ENCODE results near the gene FMR1. TPM values are rescaled to one million over a fixed set of nuclear protein-coding genes. Genes with fewer than 3 reads are reported as not detected.
A peak's percentile ranks its signal among the peaks of the same experiment; 100 is the strongest.

FMR1 gene
- total RNA-seq, 3 donors from 2014 or later (not counting 1 experiment from before 2014, with no cell fraction given), result 124 to 147 (median 127) TPM

- no peaks in the 10 kb centered on the region for H3K27me3 ChIP-seq (ENCODE audit: control insufficient read depth, insufficient read depth, low read length)
- no peak for TF ChIP-seq CTCF (IDR thresholded peaks at IDR 0.05)
- H3K27ac ChIP-seq (ENCODE audit: low read length), result no peak overlapping the region
- intact Hi-C loops (cut with micrococcal nuclease), result loop anchor here (10.0 kb wide), 1 partner anchor 1598 kb away; no protein-coding TSS in a partner anchor
- Mint-ChIP-seq H3K27me3 (ENCODE audit: low read depth in 2 of 2) (no peaks in the 10 kb centered on the region), H3K27ac (peak overlapping the region; percentile 87 to 92), H3K9me3 (no peaks in the 10 kb centered on the region), H3K36me3 (no peaks in the 10 kb centered on the region), H3K4me3 (no peak overlapping the region), H3K4me1 (peaks cover 51 to 55% of the 10 kb centered on the region in 2 donors)
- peaks cover 13% of the 10 kb centered on the region for H3K4me1 ChIP-seq (ENCODE audit: control insufficient read depth, insufficient read depth, low read length)
- H3K9me3 ChIP-seq (ENCODE audit: control insufficient read depth, insufficient read depth, low read length), result no peaks in the 10 kb centered on the region
- H3K4me3 ChIP-seq (ENCODE audit: low read length), result no peak overlapping the region
- no peaks in the 10 kb centered on the region for H3K36me3 ChIP-seq (ENCODE audit: control insufficient read depth, insufficient read depth, low read length)
- no peak for ATAC-seq
- no peak for DNase-seq
- 86% methylated on average over 3 of the region's 6 CpGs for WGBS (ENCODE audit: insufficient coverage)
These were observed 4.8 kb downstream of the FMR1 start for GRCh38 chrX:147916375-147916968.

- H3K4me3 Mint-ChIP-seq, result peak overlapping the region; percentile 32
- H3K9me3 Mint-ChIP-seq, result no peaks in the 10 kb centered on the region
- peak overlapping the region; percentile 87 to 92 for H3K27ac Mint-ChIP-seq
- Histone ChIP-seq H3K9me3 (ENCODE audit: control insufficient read depth, insufficient read depth, low read length) (no peaks in the 10 kb centered on the region), H3K4me3 (ENCODE audit: low read length) (no peak overlapping the region), H3K36me3 (ENCODE audit: control insufficient read depth, insufficient read depth, low read length) (no peaks in the 10 kb centered on the region), H3K27ac (ENCODE audit: low read length) (peak overlapping the region; percentile 67), H3K4me1 (ENCODE audit: control insufficient read depth, insufficient read depth, low read length) (peaks cover 11% of the 10 kb centered on the region), H3K27me3 (ENCODE audit: control insufficient read depth, insufficient read depth, low read length) (no peaks in the 10 kb centered on the region)
- peak; percentile 68 to 84 (median 81) for ATAC-seq
- peaks cover 48 to 50% of the 10 kb centered on the region in 2 donors for H3K4me1 Mint-ChIP-seq
- DNase-seq, result peak in 1 of 2 donors; percentile 74
- H3K36me3 Mint-ChIP-seq, result no peaks in the 10 kb centered on the region
- TF ChIP-seq CTCF (IDR thresholded peaks at IDR 0.05), result no peak
- intact Hi-C loops (cut with micrococcal nuclease), result loop anchor here (10.0 kb wide), 1 partner anchor 1597 kb away; no protein-coding TSS in a partner anchor
- no peaks in the 10 kb centered on the region for H3K27me3 Mint-ChIP-seq (ENCODE audit: low read depth in 2 of 2)
- 19% methylated on average over 6 of the region's 10 CpGs for WGBS (ENCODE audit: insufficient coverage)
These were observed 6.3 kb downstream of the FMR1 start for GRCh38 chrX:147917700-147918695.

GRCh38 chrX:147920161-147920666, 8.5 kb downstream of the FMR1 start:
- no peaks in the 10 kb centered on the region for H3K9me3 Mint-ChIP-seq
- no peak for ATAC-seq
- WGBS (ENCODE audit: insufficient coverage), result 100% methylated on average over 1 of the region's 3 CpGs
- no peaks in the 10 kb centered on the region for H3K27me3 Mint-ChIP-seq (ENCODE audit: low read depth in 2 of 2)
- no peaks in the 10 kb centered on the region for H3K36me3 ChIP-seq (ENCODE audit: control insufficient read depth, insufficient read depth, low read length)
- no peak overlapping the region for H3K4me3 Mint-ChIP-seq
- H3K4me1 ChIP-seq (ENCODE audit: control insufficient read depth, insufficient read depth, low read length), result peaks cover 11% of the 10 kb centered on the region
- H3K27me3 ChIP-seq (ENCODE audit: control insufficient read depth, insufficient read depth, low read length), result no peaks in the 10 kb centered on the region
- H3K27ac ChIP-seq (ENCODE audit: low read length), result no peak overlapping the region
- H3K9me3 ChIP-seq (ENCODE audit: control insufficient read depth, insufficient read depth, low read length), result no peaks in the 10 kb centered on the region
- no peaks in the 10 kb centered on the region for H3K36me3 Mint-ChIP-seq
- no peak for DNase-seq
- no peak for TF ChIP-seq CTCF (IDR thresholded peaks at IDR 0.05)
- H3K4me3 ChIP-seq (ENCODE audit: low read length), result no peak overlapping the region
- H3K4me1 Mint-ChIP-seq, result peaks cover 41 to 48% of the 10 kb centered on the region in 2 donors
- intact Hi-C loops (cut with micrococcal nuclease), result no loop called here
- peak overlapping the region; percentile 2 to 17 for H3K27ac Mint-ChIP-seq
